HG03460 (cell line): Measurements from ENCODE around the gene SSB.
"Not testable (repeated sequence)": the region's sequence is repeated elsewhere in the genome, so short reads cannot be mapped to it uniquely, and the experiment has no call there.

Source experiments
- ATAC-seq: cut with Tn5 transposase; IDR thresholded peaks from one replicate; pipeline ENCODE4 v1.9.1; 2021; ENCODE audit not compliant: unreplicated experiment

SSB gene

GRCh38 chr2:169781249-169782013 is 17.2 kb upstream of the SSB start:
- ATAC-seq: no peak

GRCh38 chr2:169782513-169782912 is 16.2 kb upstream of the SSB start:
- ATAC-seq: no peak

- ATAC-seq: no peak
These were observed 8.1 kb upstream of the SSB start for GRCh38 chr2:169790581-169790980.

GRCh38 chr2:169795181-169795580 is 3.5 kb upstream of the SSB start:
- no peak for ATAC-seq

- ATAC-seq: no peak
These were observed 2.2 kb upstream of the SSB start for GRCh38 chr2:169796441-169796840.

GRCh38 chr2:169797601-169798000 is 1.1 kb upstream of the SSB start:
- no peak for ATAC-seq

GRCh38 chr2:169798397-169798717 is 314 bp upstream of the SSB start:
- no peak for ATAC-seq

GRCh38 chr2:169803480-169803879 is 4.8 kb downstream of the SSB start:
- no peak for ATAC-seq

- ATAC-seq: no peak
These were observed 7.9 kb downstream of the SSB start for GRCh38 chr2:169806586-169806985.

- ATAC-seq: no peak
These were observed 9.6 kb downstream of the SSB start for GRCh38 chr2:169808221-169808620.

- no peak for ATAC-seq
These were observed 17.2 kb downstream of the SSB start for GRCh38 chr2:169815849-169816248.

GRCh38 chr2:169816961-169817360 is 18.3 kb downstream of the SSB start:
- not testable (repeated sequence) for ATAC-seq

GRCh38 chr2:169817369-169817768 is 18.7 kb downstream of the SSB start:
- ATAC-seq: not testable (repeated sequence)

GRCh38 chr2:169818241-169818640 is 19.6 kb downstream of the SSB start:
- ATAC-seq: no peak

- ATAC-seq: no peak
These were observed 20.4 kb downstream of the SSB start for GRCh38 chr2:169819106-169819505.

GRCh38 chr2:169820101-169820500 is 21.4 kb downstream of the SSB start:
- not testable (repeated sequence) for ATAC-seq

- ATAC-seq: no peak
These were observed 23.4 kb downstream of the SSB start for GRCh38 chr2:169822036-169822435.

GRCh38 chr2:169822785-169823392 is 24.2 kb downstream of the SSB start:
- ATAC-seq: no peak

GRCh38 chr2:169823996-169824372 is 25.3 kb downstream of the SSB start:
- no peak for ATAC-seq

- peak; percentile 62 for ATAC-seq
These were observed 26.0 kb downstream of the SSB start, which contains the start of gene METTL5 for GRCh38 chr2:169824373-169825333. Gene METTL5 (minus strand): TSS chr2:169824905. CDS start chr2:169824597, 308 bp downstream.

- peak; percentile 82 for ATAC-seq
These were observed 28.8 kb downstream of the SSB start, which contains the start of gene UBR3 for GRCh38 chr2:169827272-169828140. Gene UBR3 (plus strand): TSS chr2:169827454. CDS start chr2:169827508, 54 bp downstream.
